HS-5 (cell line): ENCODE measurements around the gene PARD6G.

Experiments used
- DNase-seq: peaks from one replicate; pipeline ENCODE4 v3.0.0-alpha.2; 2012; ENCODE audit warnings: low read depth

Gene PARD6G

GRCh38 chr18:80147037-80147417 lies 100.3 kb downstream of the PARD6G start:
- DNase-seq: no peak

DNA sequence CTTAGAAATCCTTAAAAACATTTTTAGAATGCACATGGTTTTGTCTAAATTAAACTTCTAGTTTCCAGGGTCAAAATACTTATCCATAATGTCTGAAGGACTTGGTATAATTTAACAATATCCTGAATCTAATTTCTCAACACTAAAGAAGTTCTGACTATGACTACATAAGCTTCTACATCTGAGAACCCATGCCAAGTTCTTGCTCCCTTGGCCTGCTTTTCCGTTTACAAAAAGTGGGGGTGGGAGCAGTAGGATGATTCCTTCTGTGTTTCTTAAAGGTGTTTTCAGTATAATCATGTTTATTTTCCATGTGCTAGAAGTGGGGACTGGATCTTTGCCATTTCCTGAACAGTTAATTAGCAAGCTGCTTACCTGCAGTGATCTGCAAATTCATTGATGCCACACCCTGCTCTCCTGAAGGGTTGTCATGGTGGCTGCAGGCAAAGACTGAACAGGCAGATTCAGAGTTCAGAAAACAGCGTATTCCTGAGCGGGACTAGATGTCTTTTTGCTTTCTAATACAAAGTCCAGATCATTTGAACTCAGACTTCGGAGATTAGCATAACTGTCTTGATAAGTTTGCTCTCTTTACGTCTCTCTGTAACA lies 102.0 kb downstream of the PARD6G start:
- no peak for DNase-seq

GRCh38 chr18:80143881-80144280 lies 103.4 kb downstream of the PARD6G start:
- no peak for DNase-seq

DNA sequence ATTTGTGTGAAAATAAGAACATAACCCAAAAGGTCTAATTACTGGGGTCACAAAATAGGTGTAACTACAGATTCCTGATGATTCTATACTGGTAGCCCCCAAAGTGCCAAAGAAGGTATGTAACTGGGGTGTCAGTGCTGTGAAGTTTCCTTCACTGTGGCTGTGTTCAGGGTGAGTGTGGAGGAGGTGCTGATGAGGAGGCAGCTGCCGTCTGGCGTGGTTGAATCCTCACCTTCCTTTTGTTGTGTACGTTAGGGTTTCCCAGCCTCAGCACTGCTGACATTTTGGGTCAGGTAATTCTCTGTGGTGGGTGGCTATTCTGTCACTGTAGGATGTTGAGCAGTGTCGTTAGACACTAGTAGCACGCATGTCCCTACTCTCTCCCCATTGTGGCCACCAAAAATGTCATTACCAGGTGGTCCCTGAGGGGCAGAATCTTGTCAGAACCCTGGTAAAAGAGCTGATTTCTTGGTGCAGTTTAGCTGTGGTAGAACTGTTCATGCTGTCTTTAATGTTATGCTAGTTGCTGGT lies 106.8 kb downstream of the PARD6G start:
- no peak for DNase-seq

- DNase-seq: no peak
Measured at GRCh38 chr18:80137976-80138375, 109.3 kb downstream of the PARD6G start.

DNA sequence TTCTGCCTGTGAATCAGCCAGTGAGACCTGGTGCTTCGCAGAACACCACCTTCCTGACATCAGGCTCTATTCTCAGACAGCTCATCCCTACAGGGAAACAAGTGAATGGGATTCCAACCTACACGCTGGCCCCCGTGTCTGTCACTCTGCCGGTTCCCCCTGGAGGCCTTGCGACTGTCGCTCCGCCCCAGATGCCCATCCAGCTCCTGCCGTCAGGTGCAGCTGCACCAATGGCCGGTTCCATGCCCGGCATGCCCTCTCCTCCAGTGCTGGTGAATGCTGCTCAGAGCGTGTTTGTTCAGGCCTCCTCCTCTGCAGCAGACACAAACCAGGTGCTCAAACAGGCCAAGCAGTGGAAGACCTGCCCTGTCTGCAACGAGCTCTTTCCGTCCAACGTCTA lies 110.2 kb downstream of the PARD6G start:
- no peak for DNase-seq

DNA sequence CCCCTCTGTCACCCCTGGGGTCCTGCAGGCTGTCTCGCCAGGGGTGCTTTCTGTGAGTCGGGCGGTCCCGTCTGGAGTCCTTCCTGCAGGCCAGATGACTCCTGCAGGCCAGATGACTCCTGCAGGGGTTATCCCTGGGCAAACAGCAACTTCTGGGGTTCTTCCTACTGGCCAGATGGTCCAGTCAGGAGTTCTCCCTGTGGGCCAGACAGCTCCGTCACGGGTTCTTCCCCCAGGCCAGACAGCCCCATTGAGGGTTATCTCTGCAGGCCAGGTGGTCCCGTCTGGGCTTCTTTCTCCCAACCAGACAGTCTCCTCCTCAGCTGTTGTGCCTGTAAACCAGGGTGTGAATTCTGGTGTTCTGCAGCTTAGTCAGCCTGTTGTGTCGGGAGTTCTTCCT lies 110.6 kb downstream of the PARD6G start:
- DNase-seq: no peak

GRCh38 chr18:80135136-80135535 lies 112.2 kb downstream of the PARD6G start:
- no peak for DNase-seq

DNA sequence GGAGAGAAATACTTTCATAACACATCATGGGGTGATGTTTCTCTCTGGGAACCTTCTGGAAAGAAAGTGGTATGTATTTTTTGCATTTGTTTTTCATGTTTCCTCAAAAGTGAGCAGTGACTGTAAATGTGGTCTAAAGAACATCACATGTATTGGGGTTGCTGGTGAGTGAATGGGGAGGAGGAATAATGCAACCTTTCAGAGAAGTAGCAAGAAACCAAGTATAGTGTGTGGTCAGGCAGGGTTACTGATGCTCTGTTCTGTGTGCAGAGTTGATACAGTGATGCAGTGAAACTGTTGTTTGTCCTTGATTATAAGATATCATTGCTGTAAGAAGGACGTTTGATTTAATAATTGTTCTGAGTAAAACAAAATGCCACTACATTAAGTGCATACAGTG lies 114.2 kb downstream of the PARD6G start:
- no peak for DNase-seq

GRCh38 chr18:80132180-80132812 lies 115.0 kb downstream of the PARD6G start:
- DNase-seq: no peak

DNA sequence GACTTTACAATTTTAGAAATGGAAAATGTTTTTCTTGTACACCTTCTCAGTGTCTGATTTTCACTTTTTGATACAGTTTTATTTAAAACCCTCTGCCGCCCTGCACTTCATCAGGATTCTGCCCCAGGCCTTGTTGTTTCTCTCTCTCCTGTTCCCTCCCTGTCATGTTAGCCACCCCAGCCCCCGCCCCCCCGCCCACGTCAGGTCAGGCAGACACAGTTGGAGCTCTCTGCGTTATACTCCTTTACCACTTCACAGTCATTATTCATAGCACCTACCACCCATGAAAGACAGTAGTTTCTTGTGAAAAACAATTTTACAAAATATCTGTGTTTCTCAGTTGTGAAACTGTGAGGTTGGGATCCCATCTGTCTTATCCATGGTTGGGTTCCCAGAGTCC lies 116.8 kb downstream of the PARD6G start:
- no peak for DNase-seq

DNA sequence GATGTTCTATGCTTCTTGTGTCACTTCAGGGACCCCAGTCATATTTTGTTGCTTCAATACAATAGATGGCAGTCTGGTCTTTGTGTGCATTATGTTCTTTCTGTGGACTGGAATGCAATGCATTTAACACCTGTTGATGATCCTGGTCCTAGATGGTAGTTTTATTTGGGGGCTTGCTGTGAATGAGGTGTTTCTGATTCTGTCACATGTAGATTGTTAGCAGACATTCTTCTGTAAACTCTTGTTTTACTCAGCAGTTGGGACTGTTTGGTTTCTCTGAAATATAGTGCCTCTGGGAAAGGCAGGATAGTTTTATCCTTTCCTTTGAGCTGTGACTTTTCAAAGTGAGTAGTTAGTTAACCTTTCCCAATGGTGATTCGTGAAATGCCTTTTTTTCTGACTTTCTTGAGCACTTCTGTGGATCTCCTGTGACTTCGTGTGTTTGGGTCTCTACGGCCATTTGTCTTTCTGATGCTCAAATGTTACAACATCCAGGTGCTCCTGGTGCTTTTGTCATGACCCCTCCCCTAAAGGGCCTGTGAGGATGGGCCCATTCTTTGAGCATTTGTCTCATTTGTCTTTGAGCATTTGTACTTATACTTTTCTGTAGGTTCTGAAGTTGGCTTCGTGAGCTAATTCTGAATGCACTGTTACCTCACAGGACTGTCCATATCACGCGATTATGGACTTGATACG lies 117.5 kb downstream of the PARD6G start:
- DNase-seq: no peak

- no peak for DNase-seq
Measured at GRCh38 chr18:80127635-80128034, 119.7 kb downstream of the PARD6G start.

- no peak for DNase-seq
Measured at GRCh38 chr18:80126797-80127196, 120.5 kb downstream of the PARD6G start.

DNA sequence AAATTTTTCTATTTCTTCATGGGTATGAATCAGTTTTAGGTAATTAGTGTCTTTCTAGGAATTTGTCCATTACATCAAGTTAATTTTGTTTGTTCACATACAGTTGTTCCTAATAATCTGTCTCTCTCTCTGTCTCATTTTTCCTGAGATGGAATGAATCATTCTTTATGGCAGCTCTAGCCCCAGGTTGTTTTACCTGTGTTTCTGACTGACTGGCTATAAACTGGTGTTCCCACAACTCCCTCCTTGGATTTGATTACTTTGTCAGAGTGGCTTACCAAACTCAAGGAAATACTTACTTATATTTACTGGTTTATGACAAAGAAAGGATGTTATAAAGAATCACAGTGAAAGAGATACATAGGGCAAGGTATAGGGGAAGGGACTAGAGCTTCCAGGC lies 123.2 kb downstream of the PARD6G start:
- DNase-seq: no peak

GRCh38 chr18:80120932-80121331 lies 126.4 kb downstream of the PARD6G start:
- no peak for DNase-seq

DNA sequence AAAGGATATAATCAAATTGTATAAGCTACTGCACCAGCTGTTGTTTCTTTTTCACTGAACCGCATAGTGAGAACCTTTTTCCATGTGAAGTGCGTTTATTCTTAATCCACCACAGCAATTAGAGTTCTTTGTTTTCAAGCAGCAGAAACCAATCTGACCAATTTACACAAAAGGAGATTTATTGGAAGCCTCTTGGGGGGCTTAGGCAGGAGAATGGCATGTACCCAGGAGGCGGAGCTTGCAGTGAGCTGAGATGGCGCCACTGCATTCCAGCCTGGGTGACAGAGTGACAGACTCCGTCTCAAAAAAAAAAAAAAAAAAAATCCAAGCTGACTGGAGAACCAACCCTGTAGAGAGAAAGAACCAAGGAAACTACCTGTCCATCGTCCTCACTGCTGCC lies 128.2 kb downstream of the PARD6G start:
- DNase-seq: no peak

DNA sequence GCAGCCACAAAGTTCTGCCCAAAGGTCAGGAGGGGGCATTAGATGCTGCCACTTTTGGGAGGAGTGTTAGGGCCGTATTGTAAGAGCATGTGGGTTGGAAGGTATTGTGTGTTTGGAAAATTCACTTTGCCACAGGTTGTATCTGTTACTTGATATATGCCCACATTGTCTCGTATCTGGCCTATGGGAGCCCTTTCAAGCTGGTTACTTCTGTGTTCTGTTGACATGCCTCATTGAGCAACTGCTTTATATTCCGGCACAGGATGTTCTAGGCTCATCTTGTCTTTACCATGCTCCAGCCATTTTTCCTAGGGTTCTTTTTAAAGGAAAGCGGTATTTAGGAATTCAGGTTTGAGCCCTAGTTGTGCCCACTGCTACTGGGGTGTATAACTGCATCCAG lies 132.3 kb downstream of the PARD6G start:
- DNase-seq: no peak

- DNase-seq: no peak
Measured at GRCh38 chr18:80112624-80113248, 134.6 kb downstream of the PARD6G start.

GRCh38 chr18:80109676-80110078 lies 137.6 kb downstream of the PARD6G start:
- no peak for DNase-seq

GRCh38 chr18:80108739-80109675 lies 138.3 kb downstream of the PARD6G start, which contains the start of gene ADNP2:
Gene ADNP2, plus strand, starts transcription at chr18:80109262. Its CDS starts 8,281 bp downstream, at chr18:80117543.
- DNase-seq: peak; percentile 91

GRCh38 chr18:80108121-80108536 lies 139.2 kb downstream of the PARD6G start:
- DNase-seq: no peak
